NCI-H82 treated with DMSO at 0.1 percent for 48 hours (cell line): ENCODE measurements around the gene GABRG3.

Experiments
- DNase-seq: peaks from one replicate; lab custom pipeline; 2025; ENCODE audit not compliant: unreplicated experiment; lab: John Stamatoyannopoulos, UW

The GABRG3 gene

DNA sequence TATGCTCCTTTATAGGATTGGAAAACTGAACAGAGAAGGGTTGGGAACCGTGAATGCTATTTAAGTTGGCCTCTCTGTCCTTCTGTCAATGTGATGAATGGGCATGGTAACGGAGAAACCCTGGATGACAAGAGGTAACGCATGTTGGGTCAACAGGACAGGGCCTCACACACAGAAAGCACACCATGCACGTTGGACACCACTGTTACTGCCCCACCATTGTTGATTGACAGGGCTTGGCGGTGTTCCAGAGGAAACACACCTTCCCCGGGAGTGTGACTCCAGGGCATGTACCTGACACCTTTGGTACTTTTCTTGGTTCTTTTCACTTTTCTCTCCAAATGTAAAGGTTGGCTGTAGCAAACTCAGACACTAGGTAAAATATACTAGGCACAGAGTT lies 579.7 kb downstream of the GABRG3 start:
- peak; percentile 19 for DNase-seq

DNA sequence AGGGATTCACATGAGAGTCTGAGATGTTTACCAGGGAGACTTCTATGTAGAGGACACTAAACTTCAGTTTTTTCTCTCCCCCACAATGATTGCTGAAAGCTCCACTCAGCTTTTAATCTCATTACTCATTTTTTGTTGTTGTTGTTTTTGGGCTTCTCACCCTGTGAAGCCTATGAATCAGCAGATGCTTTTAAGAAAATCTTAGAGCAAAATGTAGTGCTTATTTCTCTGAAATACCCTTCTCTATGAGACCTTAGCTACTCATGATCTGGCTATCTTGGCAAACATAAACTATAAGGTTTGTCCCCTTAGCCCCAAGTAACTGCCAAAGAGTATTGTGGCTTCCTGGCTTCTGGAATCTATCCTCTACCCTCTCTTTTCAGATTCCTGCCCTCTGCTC lies 590.8 kb downstream of the GABRG3 start:
- DNase-seq, result no peak

DNA sequence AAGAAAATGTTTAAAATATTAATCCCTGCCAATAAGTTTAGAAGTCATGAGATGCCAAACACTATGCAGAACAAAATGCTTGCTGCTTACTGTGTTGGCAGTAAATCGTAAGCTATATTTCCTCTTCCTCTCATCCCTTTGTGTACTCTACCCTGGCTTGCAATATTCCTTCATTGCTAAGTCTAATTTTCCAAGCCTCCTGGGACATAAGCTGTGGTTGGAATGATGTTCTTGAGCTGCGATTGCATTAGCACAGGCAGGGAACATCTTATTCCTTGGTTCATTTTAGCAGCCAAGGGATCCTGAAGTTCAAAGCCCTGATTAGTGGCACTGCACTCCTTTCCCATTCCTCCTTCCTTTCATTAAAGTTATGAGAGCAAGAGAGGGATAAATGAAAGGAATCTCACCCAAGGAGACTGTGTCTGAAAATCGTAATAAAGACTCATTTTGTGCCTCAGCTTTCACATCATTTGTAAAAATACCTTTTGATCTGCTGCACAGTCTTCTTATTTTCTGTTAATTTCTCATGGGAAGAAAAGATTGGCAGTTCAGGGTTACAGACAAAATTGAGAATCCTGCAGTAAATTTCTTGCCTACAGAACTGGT lies 592.9 kb downstream of the GABRG3 start:
- DNase-seq, result no peak

DNA sequence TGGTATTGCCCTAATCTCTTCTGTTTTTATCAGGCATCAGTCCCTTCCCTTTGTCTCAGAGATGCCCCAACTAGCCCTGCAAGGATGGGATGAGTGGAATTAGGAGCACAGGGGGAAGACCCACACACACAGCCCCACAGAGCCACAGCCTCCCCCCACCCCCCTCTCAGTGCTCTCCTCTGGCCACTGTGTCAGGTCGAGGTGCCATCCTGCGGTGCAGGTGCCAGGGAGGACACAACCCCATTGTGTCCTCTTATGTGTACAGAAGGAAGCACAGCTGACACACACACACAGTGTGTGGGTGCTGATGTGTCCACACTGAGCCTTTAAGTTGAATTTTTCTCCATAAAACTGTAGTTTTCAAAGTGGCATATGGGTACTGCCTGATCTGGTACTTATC lies 593.7 kb downstream of the GABRG3 start:
- DNase-seq, result no peak

DNA sequence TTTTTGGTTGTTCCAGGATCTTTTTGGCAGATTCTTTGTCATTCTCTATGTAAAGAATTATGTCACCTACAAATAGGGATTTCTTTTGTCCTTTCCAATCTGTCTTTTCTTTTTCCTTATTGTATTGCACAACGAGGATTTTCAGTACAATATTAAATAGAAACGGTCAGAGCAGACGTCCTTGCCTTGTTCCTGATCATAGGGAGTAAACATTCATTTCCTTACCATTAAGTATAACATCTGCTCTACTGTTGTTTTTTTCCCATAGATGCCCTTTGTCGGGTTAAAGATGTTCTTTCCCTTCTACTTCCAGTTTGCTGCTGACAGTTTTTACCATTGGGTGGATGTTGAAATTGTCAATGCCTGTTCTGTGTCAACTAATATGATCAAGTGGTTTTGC lies 599.8 kb downstream of the GABRG3 start:
- DNase-seq, result no peak

DNA sequence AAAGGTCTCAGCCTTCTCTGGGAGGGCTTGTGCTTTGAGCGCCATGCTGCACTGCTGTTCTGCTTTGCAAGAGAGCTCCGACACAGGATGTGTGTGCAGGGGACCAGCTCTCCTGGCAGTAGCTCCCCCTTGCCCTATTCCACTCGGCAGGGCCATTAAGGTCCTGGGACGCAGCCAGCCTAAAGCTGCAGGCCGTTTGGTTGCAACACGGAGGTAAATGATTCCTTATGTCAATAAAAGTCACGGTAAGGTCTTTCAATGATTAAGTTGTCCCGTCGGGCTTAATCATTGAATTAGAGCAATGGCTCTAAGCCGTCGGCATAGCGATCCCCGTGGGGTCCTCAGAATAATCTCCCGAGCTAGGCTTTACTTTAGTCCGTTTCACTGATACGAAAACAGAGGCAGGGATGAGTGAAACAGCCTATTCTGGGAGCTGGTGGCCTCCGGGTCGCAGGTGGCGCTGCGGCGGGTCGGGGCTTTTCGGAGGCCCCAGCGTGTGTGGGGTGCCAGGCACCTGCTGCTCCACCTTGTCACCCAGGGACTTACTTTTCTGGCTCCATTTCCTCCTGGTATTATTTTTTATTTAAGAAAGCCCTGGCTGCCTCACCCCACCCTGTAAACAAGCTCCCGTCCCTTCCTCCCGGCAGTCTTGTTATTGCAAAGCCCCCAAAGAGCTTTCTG lies 603.0 kb downstream of the GABRG3 start:
- DNase-seq, result no peak

DNA sequence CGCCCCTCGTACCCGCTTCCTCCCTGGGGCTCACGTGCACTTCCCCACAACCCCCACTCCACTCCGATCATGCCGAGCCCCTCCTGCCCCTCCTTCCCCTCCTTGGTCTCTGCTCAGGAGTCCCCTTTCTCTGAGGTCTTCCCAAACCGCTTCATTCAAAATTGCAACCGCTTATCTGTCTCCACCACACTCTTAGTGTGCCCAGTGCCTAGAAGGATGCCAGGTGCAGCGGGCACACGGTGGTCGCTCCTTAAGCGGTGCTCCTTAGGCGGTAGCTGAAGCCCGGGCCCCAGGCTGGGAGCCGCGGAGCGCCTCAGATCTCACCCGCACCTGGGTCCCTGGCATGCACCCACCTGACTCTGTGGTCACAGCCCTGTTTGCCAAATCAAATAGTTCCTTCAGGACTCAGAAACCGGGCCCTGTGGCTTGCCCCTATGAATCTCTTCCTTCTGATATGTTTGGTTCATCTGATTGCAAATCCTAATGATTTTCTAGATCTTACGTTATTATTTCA lies 603.6 kb downstream of the GABRG3 start:
- no peak for DNase-seq

DNA sequence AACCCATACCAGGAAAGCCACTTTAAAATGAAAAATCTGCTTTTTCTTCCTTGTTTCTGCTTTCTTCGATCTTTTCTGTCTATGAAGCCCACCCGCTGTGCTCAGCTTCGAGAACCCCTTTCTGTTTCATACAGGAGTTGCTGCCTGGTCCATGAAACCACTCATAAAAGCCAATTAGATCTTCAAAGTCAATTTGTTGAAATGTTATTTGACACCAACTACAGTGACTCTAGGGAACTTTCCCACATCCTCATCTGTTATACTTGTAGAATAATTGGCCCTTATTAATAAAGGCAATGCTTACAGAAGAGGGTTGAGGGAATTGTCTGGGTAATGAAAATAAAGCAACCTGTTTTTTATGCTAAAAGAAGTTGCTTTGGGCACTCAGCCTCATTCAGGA lies 604.5 kb downstream of the GABRG3 start:
- no peak for DNase-seq

DNA sequence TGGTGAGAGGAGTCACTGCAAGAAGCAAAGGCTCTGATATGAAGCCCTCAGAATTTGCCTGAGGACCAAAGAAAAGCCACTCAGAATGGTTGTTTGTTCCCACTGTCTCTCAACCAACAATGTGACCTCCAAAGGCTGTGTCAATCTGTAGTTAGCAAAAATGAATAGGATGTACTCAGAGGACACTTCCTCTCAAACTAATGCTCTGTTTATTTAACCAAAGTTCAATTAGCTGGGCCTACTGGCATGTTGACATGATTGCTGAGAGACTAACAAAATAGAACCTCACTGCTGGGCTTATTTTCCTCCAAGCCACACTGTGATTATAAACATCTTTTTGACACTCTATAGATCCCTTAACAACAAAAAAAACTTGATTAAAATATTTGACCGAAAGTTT lies 605.6 kb downstream of the GABRG3 start:
- no peak for DNase-seq

DNA sequence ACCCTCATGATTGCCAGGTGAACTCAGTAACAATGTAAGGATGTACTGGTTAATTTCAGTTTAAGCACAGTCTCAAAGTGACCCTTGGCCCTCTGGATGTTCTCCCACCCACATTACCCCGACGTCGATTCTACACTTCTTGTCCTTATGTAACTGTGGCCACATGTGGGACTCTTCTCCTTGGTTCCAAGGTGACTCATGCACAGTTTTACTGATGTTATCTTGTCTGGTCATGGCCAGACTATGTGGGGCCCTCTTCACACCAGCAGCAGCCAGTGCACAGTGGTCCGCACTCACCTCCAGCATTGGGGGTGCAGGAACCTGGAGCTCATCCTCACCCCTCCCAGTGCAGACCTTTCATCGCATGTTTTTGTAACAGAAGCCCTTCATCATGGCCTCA lies 608.8 kb downstream of the GABRG3 start:
- no peak for DNase-seq

DNA sequence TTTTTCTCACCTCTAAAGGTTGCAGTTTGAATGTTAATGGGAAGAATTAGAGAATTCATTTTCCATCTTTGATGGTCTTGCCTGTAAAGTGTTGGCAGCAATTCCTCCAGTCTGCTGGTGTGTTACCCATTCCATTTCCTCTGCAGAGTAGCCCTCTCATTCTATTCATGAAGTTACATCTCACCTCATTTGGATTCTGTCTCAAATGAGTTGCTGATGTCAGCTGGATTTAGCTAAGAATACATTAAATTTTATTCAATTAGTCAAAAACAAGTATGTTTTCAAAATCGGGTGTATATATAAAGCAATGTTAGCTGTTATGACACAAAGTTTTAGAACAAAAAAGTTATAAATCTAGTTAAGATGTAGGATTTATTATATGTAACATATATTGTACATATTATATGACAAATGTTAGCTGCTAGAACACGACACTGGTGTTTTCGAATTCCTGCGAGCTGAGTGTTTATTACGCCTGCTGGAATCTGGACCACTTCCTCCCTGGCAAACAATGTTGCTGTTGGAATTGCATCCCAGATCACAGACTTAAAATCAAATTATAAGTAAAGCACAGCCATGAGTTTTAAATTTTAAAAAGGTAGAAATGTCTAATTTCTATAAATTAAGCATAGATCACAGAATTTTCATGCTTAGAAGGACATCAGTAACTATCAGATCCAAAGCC lies 611.9 kb downstream of the GABRG3 start:
- no peak for DNase-seq

DNA sequence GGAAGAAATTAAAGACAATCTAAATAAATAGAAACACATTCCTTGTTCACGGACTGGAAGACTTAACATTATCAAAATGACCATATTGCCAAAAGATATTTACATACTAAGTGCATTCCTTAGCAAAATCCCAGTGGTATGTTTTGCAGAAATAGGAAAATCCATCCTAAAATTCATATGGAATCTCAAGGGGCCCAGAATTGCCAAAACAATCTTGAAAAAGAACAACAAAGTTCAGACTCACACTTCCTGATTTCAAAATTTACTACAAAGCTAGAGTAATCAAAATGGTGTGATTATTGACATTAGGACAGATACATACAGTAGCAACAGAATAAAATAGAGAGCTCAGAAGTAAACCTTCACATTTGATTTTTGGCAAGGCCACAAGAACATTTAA lies 612.7 kb downstream of the GABRG3 start:
- no peak for DNase-seq

DNA sequence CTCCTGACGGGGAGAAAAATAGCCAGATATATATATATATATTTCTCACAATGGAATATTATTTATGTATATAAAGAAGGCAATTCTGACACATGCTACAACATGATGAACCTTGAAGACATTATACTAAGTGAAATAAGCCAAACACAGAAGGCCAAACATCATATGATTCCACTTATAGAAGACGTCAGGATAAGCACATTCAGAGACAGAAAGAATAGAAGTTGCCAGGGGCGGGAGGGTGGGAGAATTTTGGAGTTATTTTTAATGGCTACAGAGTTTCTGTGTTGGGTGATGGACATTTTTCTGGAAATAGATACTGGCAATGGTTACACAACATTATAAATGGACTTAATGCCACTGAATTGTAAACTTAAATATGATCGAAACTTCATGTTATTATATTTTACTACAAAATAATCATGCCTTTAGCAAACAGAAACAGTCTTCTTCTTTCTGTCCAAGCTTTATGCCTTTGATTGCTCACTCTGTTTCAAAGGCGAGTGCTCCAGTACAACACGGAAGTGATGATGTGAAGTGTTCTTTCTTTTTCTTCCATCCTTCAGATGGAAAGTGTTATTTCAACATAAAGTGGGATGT lies 614.2 kb downstream of the GABRG3 start:
- DNase-seq, result no peak

DNA sequence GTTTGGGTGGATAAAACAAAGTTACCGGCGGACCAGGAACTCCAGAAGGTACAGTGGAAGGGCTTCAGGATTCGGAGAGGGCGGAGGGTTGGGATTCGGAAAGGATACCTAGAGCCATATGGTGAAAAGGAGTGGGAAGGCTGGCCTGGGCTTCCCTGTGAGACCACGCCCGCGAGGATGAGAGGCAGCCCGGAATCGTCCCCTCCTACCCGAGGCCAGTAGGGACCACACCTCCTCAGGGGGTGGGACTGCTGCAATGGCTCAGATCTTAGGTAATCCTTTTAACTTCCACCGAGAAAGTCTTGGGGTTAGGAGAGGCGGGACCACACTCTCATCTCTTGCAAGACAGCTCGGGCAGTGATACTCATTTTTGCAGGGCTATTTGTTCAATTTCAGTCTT lies 616.8 kb downstream of the GABRG3 start:
- DNase-seq, result peak; percentile 90

DNA sequence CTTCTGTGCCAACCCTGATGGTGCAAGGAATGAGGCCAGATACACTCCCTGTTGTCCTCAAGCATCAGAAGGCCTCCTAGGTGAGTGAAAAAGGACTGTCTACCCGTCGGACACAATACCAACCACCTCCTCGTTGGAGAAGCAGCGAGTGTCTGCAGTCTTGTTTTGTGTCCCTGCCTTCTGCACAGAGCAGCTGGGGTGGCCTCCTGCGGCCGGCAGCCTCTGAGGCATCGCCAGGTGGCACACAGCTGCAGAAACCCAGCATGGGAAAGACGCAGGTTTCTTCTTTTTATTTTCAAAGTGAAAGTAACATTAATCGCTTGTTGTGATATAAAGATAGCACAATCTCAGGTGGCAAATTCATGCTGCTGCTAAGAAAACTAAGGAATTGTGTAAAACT lies 618.3 kb downstream of the GABRG3 start:
- DNase-seq, result no peak

DNA sequence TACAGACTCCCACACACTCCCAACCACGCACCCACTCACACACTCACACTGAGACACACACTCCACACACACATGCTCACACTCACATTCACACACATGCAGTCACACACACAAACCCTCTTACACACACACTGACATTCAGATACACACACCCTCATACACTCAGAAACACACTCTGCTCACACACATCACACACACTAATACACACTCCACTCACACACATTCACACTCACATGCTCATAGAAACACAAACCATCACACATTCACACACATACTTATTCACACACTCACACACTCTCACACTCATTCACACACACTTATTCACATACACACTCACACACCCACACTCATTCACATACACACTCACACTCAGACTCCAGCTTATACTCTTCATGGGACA lies 618.8 kb downstream of the GABRG3 start:
- DNase-seq, result no peak
